ENCODE results near the gene CCDC122.

The CCDC122 gene

GRCh38 chr13:43799191-43799590 lies 80.3 kb downstream of the CCDC122 start:
- no peak for DNase-seq

DNA sequence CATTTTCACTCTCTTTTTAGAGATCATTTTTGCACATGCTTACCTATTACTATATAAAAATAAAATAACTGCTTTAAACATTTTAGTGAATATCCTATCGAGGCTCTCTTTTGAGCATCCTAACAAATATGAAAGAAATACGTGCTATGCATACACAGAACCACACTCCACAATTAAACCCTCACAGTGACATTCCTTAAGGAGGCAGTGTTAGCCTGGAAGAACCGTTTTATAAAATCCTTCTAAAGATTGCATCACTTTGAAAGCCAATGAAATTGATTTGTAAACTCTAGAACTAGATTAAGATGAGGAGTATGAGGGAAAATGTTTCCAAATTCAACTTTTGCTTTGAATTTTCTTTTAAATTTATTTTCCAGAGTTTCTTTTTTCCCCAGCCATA lies 81.7 kb downstream of the CCDC122 start:
- no peak for DNase-seq

DNA sequence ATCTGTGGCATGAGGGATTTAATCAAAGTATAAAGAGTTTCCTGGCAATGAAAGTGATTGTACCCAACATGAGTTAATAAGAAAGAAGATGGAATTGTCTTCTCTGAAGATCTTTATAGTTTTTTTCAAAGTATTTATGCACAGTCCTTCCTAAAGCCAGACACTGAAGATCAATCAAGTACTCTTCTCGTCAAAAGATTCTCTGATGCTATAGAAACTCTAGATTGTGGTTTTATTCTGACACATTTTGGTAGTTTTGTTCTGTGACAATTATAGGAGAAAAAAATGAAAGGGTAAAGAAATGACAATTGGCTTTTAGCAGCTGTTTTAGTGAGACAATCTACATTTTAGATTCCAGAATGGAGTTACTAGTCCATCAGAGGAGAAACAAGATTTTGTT lies 82.4 kb downstream of the CCDC122 start:
- DNase-seq = no peak

- DNase-seq = no peak
Observed at GRCh38 chr13:43794416-43794815, 85.1 kb downstream of the CCDC122 start.

DNA sequence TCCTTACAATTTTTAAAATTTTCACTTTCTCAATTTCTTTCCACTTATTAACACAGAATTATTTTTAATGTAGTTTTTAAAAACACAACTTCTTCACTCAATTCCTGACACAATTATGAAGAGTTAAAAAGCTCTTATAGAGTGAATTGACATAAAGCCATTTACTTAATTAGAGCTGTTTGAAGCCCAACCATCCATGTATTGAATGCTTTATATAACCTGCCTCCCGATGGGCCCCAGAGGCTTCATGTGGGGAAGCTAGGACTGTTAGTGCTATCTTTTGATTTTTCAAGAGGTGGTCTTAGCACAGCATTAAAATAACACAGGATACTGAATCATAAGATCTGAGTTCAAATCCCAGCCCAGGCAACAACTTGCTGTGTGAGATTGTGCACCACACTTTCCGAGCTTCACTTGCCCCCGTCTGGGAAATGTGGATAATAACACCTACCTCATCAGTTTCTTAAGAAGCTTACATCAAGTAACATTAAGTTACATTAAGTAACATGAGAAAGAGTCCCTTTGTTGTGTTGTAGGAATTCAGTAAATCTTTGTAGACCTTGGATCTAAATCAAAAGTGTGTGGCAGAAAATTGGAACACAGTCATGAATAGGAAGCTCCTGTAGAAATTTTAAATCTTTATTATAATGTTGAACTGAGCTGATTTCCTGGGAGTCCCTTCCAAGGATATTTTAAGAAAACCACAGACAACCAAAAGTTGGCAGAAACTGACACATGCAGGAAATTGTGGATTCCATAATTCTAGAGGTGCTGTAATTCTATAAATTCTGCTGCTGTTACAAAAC lies 87.3 kb downstream of the CCDC122 start:
- DNase-seq = no peak

DNA sequence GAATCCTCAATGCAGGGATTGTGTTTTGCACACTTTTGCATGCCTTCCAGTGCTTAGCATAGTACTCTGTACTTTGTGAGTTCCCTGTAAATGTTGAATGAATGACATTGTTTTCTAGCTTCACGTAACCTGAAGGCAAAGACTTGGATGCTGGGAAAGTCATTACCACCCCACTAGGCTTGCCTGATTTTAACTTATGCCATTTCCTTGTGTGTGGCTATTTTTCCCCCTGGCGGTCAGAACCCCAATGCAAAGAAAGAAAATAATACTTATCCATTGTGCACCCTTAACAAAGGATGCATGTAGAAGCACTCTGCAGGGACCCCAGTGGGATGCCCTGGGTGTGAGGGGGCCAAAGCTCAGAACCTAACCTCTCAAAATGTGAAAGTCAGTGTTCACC lies 91.5 kb downstream of the CCDC122 start:
- DNase-seq = peak; percentile 72

DNA sequence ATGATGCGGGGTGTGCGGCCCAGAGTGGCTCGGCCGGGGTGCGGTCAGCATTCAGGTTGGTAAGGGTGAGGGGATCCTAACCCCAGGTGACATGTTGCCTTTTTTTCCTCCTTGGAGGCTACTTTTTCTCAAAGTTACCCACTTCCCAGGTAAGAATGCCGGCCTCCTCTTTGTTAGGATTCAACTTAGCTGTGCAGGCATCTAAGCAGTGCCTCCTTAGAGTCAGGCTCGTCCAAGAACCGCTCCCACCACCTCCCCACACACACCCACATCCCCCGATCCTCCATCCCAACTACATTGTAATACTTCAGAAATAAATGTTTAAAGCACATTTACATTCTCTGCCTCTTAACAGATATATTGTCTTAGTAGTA lies 92.0 kb downstream of the CCDC122 start:
- no peak for DNase-seq

DNA sequence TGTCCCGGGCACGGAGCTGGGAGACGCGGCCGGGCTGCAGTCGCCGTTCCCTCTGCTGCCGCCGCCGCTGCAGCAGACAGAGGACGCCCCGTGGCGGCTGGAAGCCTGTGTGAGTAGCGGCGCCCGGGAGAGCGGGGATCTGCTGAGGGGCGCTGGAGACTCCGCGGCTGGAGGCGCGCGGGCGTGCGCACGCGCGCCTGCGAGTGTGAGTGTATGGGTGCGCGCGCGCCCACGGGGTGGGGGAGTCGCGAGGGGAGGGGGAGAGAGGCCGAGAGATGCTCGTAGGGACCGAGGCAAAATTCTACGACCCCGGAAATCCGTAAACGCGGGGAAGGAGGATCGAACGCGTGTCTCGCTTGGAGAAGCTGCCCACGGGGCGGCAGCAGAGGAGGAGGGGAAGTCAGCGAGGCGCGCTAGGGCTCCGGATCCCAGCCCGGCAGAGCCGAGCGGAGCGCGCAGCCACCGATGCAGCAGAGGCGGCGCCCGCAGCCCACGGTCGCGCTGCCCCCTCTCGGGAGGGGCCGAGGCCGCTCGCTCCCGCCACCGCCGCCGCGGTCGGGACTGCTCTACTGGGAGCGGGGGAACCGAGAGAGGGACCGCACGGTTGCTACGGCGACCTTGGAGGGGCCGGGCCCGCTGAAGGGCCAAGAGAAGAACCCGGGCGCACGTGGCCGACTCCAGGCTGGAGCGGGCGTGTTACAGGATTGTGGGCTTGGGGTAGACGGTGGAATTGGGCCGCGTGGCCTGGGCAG lies 92.6 kb downstream of the CCDC122 start, which contains the start of gene ENOX1:
Gene ENOX1, minus strand, starts transcription at position 207 of the 752 bp plus-strand sequence.
- peak; percentile 76 for DNase-seq

DNA sequence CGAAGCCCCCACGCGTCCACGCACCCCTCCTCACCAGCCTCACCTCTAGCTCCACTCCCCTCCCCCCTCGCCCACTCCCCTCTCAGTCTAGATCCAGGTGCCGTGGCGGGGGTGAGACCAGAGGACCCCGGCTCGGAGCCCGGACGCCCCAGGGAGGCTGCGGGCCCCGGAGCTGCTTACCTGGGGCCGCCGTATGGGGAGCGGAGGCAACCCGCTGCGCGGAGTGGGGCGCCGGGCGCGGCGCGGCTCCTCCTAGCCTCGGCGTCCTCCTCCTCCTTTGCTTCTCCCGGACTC lies 93.1 kb downstream of the CCDC122 start:
- DNase-seq = no peak
